ENCODE measurements around the gene PMF1.
"Not testable (repeated sequence)": the region's sequence is repeated elsewhere in the genome, so short reads cannot be mapped to it uniquely, and the experiment has no call there.

PMF1 gene

DNA sequence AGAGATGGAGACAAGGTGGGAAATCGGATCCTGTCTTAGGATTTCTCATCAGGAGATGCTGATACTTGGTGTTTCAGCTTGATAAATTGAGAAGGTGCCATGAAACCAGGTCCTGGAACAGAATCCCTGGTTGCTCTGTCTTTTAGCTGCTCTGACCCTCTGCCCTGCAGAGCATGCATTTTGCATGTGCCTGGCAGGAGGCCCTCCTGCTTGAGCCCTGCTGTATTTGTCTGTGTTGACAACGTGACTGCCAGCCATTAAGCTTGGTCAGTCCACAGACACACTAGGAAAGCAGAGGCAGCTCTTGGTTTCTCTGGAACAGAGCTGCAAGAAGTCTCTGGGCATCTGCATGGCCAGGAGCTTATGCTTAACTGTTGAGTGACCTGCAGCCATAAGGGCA lies 16.4 kb upstream of the PMF1 start:
- no peak for DNase-seq (ENCODE audit: low read depth)

DNA sequence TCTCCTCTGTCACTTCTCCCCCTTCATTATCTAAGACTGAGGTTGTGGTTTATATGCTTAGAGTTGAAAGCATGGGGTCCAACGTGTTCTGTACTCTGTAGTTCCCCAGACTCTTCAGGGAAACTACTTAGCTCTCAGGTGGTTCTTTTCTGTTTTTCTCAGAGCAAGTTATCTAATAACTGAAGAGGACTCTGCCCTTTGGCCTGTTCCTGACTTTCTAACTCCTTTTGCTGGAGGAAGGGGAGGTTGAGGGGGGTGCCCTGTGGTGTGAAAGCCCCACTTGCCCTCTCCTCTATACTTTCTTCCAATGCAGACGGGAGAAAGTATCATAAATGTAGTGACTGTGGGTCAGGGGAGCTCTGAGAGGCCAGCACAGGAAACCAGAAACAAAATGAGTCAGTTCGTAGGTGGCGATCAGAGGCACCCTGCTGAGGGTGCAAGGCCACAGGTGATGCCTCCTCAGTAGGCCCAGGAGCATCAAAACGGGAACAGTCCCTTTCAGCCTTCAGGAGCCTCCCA lies 13.9 kb upstream of the PMF1 start:
- DNase-seq (ENCODE audit: low read depth): no peak

DNA sequence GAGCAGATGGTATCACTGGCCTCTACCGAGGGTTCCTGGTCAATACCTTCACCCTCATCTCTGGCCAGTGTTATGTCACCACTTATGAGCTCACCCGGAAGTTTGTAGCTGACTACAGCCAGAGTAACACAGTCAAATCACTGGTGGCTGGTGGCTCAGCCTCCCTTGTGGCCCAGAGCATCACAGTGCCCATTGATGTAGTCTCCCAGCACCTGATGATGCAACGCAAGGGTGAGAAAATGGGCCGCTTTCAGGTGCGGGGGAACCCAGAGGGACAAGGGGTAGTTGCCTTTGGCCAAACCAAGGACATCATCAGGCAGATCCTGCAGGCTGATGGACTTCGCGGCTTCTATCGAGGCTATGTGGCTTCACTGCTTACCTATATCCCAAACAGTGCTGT lies 12.8 kb upstream of the PMF1 start:
- DNase-seq (ENCODE audit: low read depth): no peak

DNA sequence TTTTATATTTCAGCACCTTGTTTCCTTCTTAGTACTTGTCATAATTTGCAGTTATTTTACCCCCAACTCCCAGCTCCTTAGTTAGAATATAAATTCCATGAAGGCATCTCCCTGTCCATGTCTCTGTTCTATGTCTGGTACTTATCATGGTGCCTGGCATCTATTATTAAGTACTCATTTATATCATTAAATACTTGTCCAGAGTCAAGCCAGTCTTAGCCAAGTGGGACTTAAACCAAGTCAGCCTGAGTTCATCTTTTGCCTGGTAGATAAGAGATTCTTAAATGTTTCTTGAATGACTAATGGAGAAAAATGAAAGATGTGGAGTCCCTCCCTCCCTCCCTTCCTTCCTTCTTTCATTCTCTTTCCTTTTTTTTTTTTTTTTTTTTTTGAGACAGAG lies 9.5 kb upstream of the PMF1 start:
- DNase-seq (ENCODE audit: low read depth): no peak

DNA sequence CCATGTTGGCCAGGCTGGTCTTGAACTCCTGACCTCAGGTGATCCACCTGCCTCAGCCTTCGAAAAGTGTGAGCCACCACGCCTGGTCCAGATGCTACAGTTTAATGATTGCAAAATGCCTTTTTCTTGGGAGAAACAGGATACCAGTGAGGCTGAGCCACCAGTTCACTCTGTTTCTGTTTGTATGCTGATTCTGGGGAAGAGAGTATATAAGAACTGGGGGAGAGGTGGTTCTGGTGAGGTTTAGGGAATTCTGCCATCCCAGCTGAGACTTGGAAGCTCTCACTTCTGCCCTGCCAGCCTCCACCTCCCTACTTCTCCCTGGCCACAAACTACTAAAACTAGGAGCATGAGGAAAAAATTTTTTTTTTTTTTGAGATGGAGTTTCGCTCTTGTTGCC lies 8.1 kb upstream of the PMF1 start:
- no peak for DNase-seq (ENCODE audit: low read depth)

DNA sequence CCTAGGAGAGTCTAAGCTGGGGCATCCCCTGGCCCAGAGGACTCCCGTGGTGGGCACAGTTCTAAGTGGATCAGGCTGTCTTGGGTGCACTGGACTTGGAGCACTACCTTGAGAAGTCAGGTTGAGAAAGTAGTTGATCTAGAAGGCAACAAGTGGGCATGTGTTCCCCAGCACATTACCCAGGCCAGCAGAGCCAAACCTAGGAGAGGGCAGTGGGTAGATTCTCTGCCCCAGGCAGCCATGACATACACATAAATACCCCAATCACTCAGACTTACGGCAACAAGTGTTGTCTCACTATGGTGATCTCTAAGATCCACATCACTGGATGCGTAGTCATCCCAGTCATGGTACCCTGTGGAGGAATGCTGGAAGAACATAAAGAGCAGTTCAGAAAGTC lies 1.6 kb upstream of the PMF1 start:
- DNase-seq (ENCODE audit: low read depth): no peak

DNA sequence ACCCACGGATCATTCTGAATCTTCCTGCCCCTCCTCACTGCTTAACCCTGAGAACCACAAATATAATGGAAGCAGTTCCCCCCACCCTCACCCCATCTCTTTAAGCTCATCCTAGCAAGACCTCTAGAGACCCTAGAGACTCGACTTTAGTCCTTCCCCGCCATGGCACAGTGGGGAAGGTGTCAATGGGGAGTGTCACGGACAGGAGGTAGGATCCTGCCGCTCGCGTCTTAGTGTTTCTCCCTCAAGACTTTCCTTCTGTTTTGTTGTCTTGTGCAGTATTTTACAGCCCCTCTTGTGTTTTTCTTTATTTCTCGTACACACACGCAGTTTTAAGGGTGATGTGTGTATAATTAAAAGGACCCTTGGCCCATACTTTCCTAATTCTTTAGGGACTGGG lies 677 bp upstream of the PMF1 start:
- no peak for DNase-seq (ENCODE audit: low read depth)

DNA sequence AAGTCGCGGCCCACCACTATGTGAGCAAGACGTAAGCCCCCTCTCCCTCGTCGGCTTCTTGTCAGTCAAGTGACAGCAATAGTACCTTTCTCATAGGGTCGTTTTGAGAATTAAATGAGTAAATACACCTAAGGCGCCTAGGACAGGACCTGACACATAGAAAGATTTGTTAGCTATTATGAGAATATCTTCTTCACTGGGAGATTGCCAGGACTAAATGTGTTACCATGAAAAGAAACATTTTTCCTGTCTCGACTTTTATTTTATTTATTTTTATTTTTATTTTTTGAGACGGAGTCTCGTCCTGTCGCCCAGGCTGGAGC lies 798 bp downstream of the PMF1 start:
- no peak for DNase-seq (ENCODE audit: low read depth)

DNA sequence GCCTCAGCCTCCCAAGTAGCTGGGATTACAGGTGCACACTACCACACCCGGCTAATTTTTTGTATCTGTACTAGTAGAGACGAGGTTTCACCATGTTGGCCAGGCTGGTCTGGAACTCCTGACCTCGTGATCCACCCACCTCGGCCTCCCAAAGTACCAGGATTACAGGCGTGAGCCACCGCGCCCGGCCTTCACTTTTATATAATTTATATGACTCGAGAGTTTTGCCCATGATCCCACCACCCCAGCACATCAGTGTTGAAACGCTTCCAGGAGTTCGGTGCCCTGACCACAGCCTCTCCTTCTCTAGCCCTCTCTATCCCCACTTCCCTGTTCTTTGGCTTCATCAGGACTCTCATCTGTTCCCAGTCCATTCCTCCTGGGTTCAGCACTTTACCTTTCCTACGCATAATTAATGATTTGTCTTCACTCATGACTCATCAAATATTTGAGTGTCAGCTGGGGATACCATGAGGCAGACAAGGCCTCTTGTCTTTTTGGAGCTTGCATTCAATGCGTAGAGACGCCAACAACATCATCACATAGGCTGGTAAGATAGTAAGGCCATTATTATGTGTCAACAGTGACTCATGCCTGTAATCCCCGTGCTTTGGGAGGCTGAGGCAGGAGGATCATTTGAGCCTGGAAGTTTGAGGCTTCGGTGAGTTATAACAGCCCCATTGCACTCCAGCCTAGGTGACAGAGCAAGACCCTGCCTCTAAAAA lies 1.4 kb downstream of the PMF1 start:
- DNase-seq (ENCODE audit: low read depth): no peak

DNA sequence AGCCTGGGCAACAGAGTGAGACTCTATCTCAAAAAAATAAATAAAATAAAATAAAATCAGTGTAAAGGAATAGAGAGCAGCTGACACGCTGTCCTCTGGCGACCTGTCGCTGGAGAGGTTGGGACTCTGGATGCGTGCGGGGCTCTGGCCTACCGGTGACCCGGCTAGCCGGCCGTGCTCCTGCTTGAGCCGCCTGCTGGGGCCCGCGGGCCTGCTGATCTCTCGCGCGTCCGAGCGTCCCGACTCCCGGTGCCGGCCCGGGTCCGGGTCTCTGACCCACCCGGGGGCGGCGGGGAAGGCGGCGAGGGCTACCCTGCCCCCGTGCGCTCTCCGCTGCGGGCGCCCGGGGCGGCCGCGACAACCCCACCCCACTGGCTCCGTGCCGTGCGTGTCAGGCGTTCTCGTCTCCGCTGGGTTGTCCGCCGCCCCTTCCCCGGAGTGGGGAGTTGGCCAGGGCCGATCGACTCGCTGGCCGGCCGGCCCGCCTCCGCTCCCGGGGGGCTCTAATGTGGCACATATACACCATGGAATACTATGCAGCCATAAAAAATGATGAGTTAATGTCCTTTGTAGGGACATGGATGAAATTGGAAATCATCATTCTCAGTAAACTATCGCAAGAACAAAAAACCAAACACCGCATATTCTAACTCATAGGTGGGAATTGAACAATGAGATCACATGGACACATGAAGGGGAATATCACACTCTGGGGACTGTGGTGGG lies 3.7 kb downstream of the PMF1 start:
- not testable (repeated sequence) for DNase-seq (ENCODE audit: low read depth)

DNA sequence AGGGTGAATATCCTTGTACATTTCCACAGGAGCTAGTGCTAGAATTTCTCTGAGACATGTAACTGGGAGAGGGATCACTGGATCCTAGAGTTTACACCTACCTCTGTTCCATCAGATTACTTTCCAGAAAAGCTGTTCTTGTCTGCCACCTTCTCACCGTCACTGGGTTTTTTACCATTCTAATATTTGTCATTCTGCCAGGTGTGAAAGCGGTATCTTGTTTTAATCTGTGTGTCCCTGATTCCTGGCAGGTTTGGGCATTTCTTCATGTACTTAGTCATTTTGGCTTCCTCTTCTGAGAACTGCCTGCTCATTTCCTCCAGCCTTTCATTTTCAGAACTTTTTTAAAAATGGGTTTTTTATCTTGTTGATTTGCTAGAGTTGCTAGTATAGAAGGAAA lies 5.1 kb downstream of the PMF1 start:
- peak; percentile 29 for DNase-seq (ENCODE audit: low read depth)

DNA sequence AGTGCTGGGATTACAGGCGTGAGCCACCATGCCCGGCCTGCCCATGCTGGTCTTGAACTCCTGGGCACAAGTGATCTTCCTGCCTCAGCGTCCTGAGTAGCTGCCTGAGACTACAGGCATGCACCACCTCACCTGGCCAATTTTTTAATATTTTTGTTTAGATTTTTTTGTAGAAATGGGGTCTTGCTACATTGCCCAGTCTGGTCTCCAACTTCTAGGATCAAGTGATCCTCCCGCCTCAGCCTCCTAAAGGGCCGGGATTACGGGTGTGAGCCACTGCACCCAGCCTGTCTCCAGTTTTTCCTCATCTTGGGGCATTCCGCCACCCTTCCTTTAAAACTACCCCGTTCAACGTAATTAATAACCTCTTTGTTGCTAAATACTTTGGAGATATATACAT lies 7.4 kb downstream of the PMF1 start:
- no peak for DNase-seq (ENCODE audit: low read depth)

DNA sequence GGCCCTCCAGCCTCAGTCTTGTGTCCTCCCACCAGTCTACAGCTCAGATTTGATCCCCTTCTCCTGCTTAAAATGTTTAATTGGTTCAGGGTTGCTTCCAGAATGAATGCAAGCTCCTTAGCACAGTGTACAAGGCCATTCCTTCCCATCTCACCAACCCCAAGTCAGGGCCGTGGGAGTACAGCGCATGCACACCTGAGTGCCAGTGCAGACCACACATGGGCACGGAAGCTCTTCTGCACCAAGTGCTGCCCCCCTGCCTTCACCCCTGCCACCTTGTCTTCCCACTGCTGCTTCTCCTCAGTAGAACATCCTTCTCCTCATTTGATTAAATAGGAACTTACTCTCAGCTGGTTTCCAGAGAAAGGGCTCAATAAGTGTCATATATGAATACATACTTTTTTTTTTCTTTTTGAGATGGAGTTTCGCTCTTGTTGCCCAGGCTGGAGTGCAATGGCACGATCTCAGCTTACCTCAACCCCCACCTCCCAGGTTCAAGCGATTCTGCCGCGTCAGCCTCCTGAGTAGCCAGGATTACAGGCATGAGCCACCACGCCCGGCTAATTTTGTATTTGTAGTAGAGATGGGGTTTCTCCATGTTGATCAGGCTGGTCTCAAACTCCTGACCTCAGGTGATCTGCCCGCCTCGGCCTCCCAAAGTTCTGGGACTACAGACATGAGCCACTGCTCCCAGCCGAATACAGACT lies 9.3 kb downstream of the PMF1 start:
- DNase-seq (ENCODE audit: low read depth): no peak

DNA sequence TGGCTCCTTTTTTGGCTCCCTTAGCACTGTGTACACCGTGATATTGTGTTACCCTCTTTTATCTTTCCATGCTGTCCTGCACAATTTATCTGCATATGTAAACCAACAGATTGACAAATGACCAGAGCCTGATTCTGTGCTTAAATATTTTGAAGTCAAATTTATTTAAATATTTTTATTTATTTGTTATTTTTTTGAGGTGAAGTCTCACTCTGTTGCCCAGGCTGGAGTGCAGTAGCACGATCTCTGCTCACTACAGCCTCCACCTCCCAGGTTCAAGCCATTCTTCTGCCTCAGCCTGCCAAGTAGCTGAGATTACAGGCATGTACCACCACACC lies 12.8 kb downstream of the PMF1 start:
- no peak for DNase-seq (ENCODE audit: low read depth)

DNA sequence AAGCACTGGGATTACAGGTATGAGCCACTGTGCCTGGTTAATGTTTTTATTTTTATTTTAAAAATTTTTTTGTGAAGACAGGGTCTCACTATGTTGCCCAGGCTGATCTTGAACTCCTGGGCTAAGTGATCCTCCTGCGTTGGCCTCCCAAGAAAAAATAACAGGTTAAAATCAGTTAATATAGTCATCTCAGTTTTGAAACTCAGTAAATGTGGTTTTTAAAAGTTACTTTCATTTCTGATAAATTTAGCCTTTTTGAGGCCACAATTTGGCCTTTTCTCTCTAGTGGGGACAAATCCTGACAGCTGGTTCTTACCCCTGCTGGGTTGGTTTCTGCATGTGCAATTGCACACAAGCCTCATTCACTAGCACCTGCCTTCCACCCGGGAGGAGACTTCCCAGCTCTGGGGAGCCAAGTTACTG lies 13.3 kb downstream of the PMF1 start:
- no peak for DNase-seq (ENCODE audit: low read depth)

DNA sequence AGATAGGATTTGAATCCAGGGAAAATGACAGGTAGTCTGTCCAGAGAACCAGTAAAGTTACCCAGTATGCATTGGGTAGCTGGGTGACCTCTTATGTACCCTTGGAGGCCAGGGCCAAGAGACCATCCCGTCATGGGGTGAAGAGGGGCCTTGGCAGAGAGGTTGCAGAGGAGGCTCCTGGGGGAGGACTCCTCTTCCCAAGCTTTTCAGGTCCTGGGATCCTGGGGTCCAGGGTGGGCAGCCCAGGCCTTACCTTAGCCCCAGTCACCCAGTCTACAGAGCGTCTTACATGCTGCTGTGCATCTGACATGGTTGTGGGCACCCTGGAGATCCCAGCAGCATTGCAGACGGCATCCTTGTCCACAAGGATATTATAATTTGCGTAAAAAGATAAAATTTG lies 14.0 kb downstream of the PMF1 start:
- no peak for DNase-seq (ENCODE audit: low read depth)

DNA sequence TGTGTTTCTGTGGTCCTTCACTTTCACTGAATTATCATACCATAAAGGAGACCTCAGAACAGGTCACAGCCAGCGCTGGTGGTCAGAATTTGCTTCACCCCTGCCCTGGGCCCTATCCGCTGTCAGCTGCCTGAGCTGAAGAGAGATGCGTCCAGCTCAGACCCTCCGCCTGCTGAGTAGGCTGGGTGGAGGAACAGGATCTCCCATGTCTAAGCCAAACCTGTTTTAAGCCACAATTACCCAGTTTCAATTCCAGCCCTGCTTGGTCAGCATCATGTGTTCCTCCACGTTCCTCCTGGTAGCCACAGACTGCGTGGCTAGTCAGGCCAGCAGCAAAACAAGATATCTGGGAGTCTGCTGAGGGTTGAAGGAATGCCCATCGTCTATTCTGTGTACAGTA lies 15.7 kb downstream of the PMF1 start:
- no peak for DNase-seq (ENCODE audit: low read depth)

DNA sequence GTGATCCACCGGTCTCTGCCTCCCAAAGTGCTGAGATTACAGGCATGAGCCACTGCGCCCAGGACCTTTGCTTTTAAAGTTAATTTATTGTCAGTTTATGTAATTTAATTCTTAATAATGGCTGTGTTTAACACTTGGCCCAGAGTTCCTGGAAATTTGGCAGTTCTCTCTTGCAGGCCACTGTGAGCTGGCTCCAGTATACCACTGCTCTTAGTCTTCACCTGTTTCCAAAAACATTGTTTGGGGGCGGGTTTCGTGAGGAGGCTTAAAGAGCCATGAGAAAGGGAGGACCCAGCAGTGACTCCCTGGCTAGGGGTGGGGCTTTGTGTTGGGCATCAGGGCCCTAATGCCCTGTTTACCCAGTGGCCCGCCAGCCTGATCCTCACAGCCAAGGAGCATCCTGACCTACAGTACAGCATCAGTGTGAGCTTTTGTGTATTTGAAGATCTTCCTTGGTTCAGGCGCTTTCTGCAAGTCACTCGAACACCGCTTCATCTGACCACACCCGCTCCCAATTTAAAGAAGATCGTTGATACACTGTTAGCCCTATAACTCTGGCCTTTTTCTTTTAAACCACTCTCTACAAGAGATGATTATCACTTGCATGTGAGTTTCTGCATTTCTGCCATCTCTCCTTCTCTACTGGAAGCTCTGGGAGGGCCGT lies 17.1 kb downstream of the PMF1 start:
- no peak for DNase-seq (ENCODE audit: low read depth)

DNA sequence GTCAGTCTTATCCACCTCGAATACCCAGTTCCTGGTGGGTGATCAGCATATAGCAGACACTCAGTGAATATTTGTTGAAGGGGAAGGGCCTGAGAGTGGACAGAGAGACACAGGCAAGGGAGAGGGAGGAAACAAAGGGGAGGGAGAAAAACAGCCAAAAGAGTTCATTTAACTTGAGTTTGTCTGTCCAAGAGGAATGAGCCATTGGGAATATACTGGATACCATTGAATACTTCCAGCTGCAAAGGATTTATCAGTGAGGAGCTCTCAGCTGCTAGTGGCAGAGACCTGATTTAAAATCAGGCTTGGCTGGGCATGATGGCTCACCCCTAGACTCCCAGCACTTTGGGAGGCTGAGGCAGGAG lies 17.6 kb downstream of the PMF1 start:
- no peak for DNase-seq (ENCODE audit: low read depth)

DNA sequence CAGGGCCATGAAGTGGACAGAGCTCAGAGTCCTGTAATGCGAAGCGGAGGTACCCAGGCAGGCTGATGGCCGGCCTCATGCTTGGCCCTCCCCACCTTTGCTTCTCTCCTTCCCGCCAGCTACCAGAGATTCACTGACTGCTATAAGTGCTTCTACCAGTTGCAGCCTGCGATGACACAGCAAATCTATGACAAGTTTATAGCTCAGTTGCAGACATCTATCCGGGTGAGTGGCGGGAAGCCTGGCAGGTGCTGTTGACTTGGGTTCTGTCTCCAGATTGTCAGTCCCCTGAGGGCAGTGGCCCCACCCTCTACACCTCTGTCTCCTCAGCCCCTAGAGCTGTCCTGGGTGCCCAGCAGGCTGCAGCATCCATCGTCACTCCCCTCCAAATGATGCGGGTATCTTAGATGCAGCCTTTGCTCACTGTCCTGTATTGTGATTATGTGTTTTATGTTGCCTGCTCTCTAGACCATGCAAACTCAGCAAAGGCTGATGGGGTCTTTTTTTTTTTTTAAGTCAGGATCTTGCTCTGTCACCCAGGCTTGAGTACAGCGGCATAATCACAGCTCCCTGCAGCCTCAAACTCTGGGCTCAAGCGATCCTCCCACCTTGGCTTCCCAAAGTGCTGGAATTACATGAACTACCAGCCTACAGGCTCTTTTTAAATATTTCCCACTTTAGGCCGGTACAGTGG lies 19.5 kb downstream of the PMF1 start:
- no peak for DNase-seq (ENCODE audit: low read depth)

DNA sequence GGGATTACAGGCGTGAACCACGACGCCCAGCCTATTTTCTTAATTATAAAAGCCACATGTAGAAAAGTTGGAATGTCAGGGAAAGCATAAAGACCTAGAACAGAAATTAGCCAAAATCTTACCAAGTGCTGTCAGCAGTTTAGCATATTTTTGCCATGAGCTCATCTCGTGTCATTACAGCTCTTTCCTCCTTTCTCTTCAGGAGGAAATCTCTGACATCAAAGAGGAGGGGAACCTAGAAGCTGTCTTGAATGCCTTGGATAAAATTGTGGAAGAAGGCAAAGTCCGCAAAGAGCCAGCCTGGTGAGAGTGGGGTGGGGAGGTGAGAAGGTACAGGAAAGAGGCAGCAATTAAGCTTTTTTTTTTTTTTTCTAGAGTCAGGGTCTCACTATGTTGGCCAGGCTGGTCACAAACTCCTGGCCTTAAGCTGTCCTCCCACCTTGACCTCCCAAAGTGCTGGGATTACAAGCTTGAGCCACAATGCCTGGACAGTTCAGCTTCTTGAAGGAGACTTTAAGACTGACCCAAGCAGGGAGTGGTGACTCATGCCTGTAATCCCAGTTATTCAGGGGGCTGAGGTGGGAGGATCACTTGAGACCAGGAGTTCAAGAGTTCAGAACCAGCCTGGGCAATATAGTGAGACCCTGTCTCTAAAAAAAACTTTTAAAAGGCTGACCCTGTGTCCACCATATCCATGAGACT lies 20.8 kb downstream of the PMF1 start:
- DNase-seq (ENCODE audit: low read depth): no peak

DNA sequence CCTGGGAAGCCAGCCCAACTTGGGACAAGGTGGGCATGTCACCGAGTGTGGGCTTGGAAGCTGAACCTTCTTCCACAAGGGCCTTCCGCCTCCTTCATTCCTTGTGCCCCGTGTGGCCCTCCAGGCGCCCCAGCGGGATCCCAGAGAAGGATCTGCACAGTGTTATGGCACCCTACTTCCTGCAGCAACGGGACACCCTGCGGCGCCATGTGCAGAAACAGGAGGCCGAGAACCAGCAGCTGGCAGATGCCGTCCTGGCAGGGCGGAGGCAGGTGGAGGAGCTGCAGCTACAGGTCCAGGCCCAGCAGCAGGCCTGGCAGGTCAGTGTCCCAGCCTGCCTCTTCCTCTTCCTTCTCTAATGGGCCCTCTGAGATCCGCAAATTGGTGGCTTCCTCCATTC lies 23.4 kb downstream of the PMF1 start:
- DNase-seq (ENCODE audit: low read depth): no peak
